Breast epithelium (tissue), 4 donors: ENCODE data around the gene TBC1D32. TPM values are rescaled to one million over a fixed set of nuclear protein-coding genes. Genes with fewer than 3 reads are reported as not detected.

Source experiments
- DNase-seq, 2 donors: peaks; one replicate each; pipeline ENCODE4 v3.0.0-alpha.2; 2019; ENCODE audit warnings: low spot score in 2 of 2
- H3K27ac ChIP-seq, 2 donors: fragments of 200-600 bp; sonication (generic) in 1 of 2; one replicate each; pipeline ENCODE4 v1.5.1; 2016 to 2019; ENCODE audit warnings: mild to moderate bottlenecking in 1 of 2
- H3K27me3 ChIP-seq, 2 donors: fragments of 200-600 bp; sonication (generic) in 1 of 2; one replicate each; pipeline versions ENCODE4 v1.5.1 to v1.6.0; 2017 to 2019; ENCODE audit warnings: control low read depth in 1 of 2, mild to moderate bottlenecking in 1 of 2
- H3K36me3 ChIP-seq: fragments of 200-600 bp; one replicate; pipeline ENCODE4 v1.5.1; 2019
- H3K4me1 ChIP-seq, 2 donors: fragments of 200-600 bp; sonication (generic); one replicate each; pipeline ENCODE4 v1.5.1; 2016 to 2019; ENCODE audit warnings: control low read depth in 1 of 2
- H3K4me3 ChIP-seq, 3 donors: fragments of 200-600 bp; sonication (generic); 1 replicate in 2 of 3; 2 replicates in 1 of 3; pipeline ENCODE4 v1.5.1; 2016 to 2019; ENCODE audit warnings: mild to moderate bottlenecking in 3 of 3, moderate library complexity in 2 of 3
- H3K9me3 ChIP-seq, 2 donors: fragments of 200-600 bp; sonication (generic) in 1 of 2; one replicate each; pipeline ENCODE4 v1.5.1; 2016 to 2019; ENCODE audit warnings: control low read depth in 1 of 2
- CTCF ChIP-seq, 3 donors: fragments of 450-650 bp; IDR thresholded peaks; one replicate each; pipeline ENCODE4 v1.5.1; 2016 to 2017; ENCODE audit warnings: antibody characterized with exemption in 3 of 3, mild to moderate bottlenecking in 3 of 3, moderate library complexity in 3 of 3
- POLR2A ChIP-seq: fragments of 450-650 bp; IDR thresholded peaks from one replicate; pipeline ENCODE4 v1.6.1; 2016; ENCODE audit warnings: antibody characterized with exemption, mild to moderate bottlenecking, moderate library complexity
- POLR2AphosphoS5 ChIP-seq, 3 donors: sonication (generic); formaldehyde crosslinking; IDR thresholded peaks; one replicate each; pipeline ENCODE4 v1.6.1; 2017; ENCODE audit warnings: antibody characterized with exemption in 3 of 3
- intact Hi-C: fragments of 100-400 bp; cut with DNase I; formaldehyde crosslinking; loops from one replicate; pipeline ENCODE4 v1.15.1; 2023; ENCODE audit warnings: low total_unique reads
- total RNA-seq, 3 donors: library from RNA; depleted of rRNA; stranded (reverse); fragments of >200 nt; gene quantifications; one replicate each; pipeline ENCODE4 v1.1.0, GENCODE V29; 2016

Gene TBC1D32
- total RNA-seq, 3 donors from 2014 or later: 5.8 to 26.3 (median 18.7) TPM

GRCh38 chr6:121349596-121349995, 15.3 kb upstream of the TBC1D32 start:
- H3K4me3 ChIP-seq: no peak overlapping the region
- no peak overlapping the region for H3K27ac ChIP-seq
- no peak for DNase-seq
- no peaks in the 10 kb centered on the region for H3K36me3 ChIP-seq
- no peaks in the 10 kb centered on the region for H3K27me3 ChIP-seq
- H3K9me3 ChIP-seq: no peaks in the 10 kb centered on the region
- intact Hi-C loops: no loop called here
- no peaks in the 10 kb centered on the region for H3K4me1 ChIP-seq
- TF ChIP-seq CTCF (IDR thresholded peaks at IDR 0.05): no peak
- TF ChIP-seq POLR2AphosphoS5 (IDR thresholded peaks at IDR 0.05): no peak
- no peak for TF ChIP-seq POLR2A

GRCh38 chr6:121347484-121347883, 13.2 kb upstream of the TBC1D32 start:
- TF ChIP-seq CTCF (IDR thresholded peaks at IDR 0.05) (no peak), POLR2AphosphoS5 (IDR thresholded peaks at IDR 0.05) (no peak), POLR2A (no peak)
- DNase-seq: no peak
- Histone ChIP-seq H3K4me3 (no peak overlapping the region), H3K27ac (no peak overlapping the region), H3K4me1 (no peaks in the 10 kb centered on the region), H3K36me3 (no peaks in the 10 kb centered on the region), H3K27me3 (no peaks in the 10 kb centered on the region), H3K9me3 (no peaks in the 10 kb centered on the region)
- intact Hi-C loops: no loop called here

GRCh38 chr6:121344539-121344938, 10.3 kb upstream of the TBC1D32 start:
- H3K4me1 ChIP-seq: no peaks in the 10 kb centered on the region
- no peak overlapping the region for H3K4me3 ChIP-seq
- no peak for DNase-seq
- H3K27me3 ChIP-seq: no peaks in the 10 kb centered on the region
- H3K9me3 ChIP-seq: no peaks in the 10 kb centered on the region
- no peak for TF ChIP-seq POLR2A
- no peak for TF ChIP-seq POLR2AphosphoS5 (IDR thresholded peaks at IDR 0.05)
- no peak for TF ChIP-seq CTCF (IDR thresholded peaks at IDR 0.05)
- intact Hi-C loops: no loop called here
- no peaks in the 10 kb centered on the region for H3K36me3 ChIP-seq
- no peak overlapping the region for H3K27ac ChIP-seq

- Histone ChIP-seq H3K27me3 (no peaks in the 10 kb centered on the region), H3K27ac (no peak overlapping the region), H3K4me3 (no peak overlapping the region), H3K4me1 (no peaks in the 10 kb centered on the region), H3K36me3 (no peaks in the 10 kb centered on the region), H3K9me3 (no peaks in the 10 kb centered on the region)
- intact Hi-C loops: loop anchor here (5.0 kb wide), 1 partner anchor 1233 kb away; no protein-coding TSS in a partner anchor
- TF ChIP-seq CTCF (IDR thresholded peaks at IDR 0.05) (no peak), POLR2A (no peak), POLR2AphosphoS5 (IDR thresholded peaks at IDR 0.05) (no peak)
- DNase-seq: no peak
Observed at GRCh38 chr6:121339639-121340226, 5.5 kb upstream of the TBC1D32 start.

GRCh38 chr6:121338956-121339355, 4.7 kb upstream of the TBC1D32 start:
- no peak for DNase-seq
- H3K9me3 ChIP-seq: no peaks in the 10 kb centered on the region
- H3K27ac ChIP-seq: no peak overlapping the region
- no peaks in the 10 kb centered on the region for H3K27me3 ChIP-seq
- H3K36me3 ChIP-seq: no peaks in the 10 kb centered on the region
- intact Hi-C loops: loop anchor here (5.0 kb wide), 1 partner anchor 1233 kb away; no protein-coding TSS in a partner anchor
- H3K4me3 ChIP-seq: no peak overlapping the region
- no peaks in the 10 kb centered on the region for H3K4me1 ChIP-seq
- no peak for TF ChIP-seq POLR2AphosphoS5 (IDR thresholded peaks at IDR 0.05)
- TF ChIP-seq CTCF (IDR thresholded peaks at IDR 0.05): no peak
- no peak for TF ChIP-seq POLR2A
